ENCODE measurements around the gene PYCR2. TPM values are rescaled to one million over a fixed set of nuclear protein-coding genes. Genes with fewer than 3 reads are reported as not detected.

PYCR2 gene
- polyA plus RNA-seq, 3 donors, result 21.4 to 72.5 (median 26.6) TPM

DNA sequence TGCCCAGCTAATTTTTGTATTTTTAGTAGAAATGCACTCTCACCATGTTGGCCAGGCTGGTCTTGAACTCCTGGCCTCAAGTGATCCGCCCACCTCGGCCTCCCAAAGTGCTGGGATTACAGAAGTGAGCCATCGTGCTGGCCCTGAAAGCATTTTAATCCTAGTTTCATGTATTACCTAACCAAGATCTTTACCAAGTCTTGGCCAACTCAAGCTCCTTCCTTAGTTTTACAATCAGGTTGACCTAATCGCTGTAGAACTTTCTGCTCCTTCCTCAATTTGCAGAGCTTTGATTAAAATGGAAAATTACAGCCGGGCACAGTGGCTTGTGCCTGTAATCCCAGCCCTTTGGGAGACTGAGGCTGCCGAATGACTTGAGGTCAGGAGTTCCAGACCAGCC lies 38.7 kb downstream of the PYCR2 start:
- 29% methylated on average over 5 of the region's 6 CpGs for WGBS (ENCODE audit: insufficient coverage)
- TF ChIP-seq, protein P1, sequence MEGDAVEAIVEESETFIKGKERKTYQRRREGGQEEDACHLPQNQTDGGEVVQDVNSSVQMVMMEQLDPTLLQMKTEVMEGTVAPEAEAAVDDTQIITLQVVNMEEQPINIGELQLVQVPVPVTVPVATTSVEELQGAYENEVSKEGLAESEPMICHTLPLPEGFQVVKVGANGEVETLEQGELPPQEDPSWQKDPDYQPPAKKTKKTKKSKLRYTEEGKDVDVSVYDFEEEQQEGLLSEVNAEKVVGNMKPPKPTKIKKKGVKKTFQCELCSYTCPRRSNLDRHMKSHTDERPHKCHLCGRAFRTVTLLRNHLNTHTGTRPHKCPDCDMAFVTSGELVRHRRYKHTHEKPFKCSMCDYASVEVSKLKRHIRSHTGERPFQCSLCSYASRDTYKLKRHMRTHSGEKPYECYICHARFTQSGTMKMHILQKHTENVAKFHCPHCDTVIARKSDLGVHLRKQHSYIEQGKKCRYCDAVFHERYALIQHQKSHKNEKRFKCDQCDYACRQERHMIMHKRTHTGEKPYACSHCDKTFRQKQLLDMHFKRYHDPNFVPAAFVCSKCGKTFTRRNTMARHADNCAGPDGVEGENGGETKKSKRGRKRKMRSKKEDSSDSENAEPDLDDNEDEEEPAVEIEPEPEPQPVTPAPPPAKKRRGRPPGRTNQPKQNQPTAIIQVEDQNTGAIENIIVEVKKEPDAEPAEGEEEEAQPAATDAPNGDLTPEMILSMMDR (IDR thresholded peaks at IDR 0.05), result no peak
- intact Hi-C loops (cut with micrococcal nuclease), result no loop called here
- Histone ChIP-seq H4K20me1 (ENCODE audit: insufficient read depth, low read length) (peaks cover 12% of the 10 kb centered on the region), H3K27me3 (ENCODE audit: control insufficient read depth in 2 of 2, insufficient read depth in 2 of 2, low read length in 2 of 2) (peaks cover 0 to 5% of the 10 kb centered on the region in 2 donors), H3K27ac (ENCODE audit: low read depth in 1 of 2, low read length in 2 of 2) (no peak overlapping the region), H3K9me3 (replicated peaks in 1 of 2; ENCODE audit: control insufficient read depth in 1 of 2, insufficient read depth in 1 of 2, low read length in 2 of 2) (no peaks in the 10 kb centered on the region), H3K79me2 (ENCODE audit: insufficient read depth, low read length) (peaks cover 22% of the 10 kb centered on the region), H3K4me2 (replicated peaks; ENCODE audit: extremely low read depth, low read length, poor library complexity, severe bottlenecking) (no peak overlapping the region), H3K4me1 (ENCODE audit: control insufficient read depth in 1 of 2, insufficient read depth in 2 of 2, low read length in 2 of 2) (peaks cover 22 to 24% of the 10 kb centered on the region in 2 donors), H2AFZ (ENCODE audit: insufficient read depth, low read depth, low read length, poor library complexity, severe bottlenecking) (no peak overlapping the region), H3K36me3 (replicated peaks in 1 of 2; ENCODE audit: control insufficient read depth in 1 of 2, insufficient read depth in 2 of 2, low read length in 2 of 2) (no peaks in the 10 kb centered on the region), H3K4me3 (replicated peaks in 1 of 3; ENCODE audit: low read depth in 2 of 3, low read length in 3 of 3) (no peak overlapping the region), H3K9ac (ENCODE audit: insufficient read depth, low read length, poor library complexity, severe bottlenecking) (no peak overlapping the region)
- peaks cover 11 to 20% (median 12%) of the 10 kb centered on the region in 3 donors for H3K27me3 Mint-ChIP-seq (ENCODE audit: low read depth in 3 of 3)
- peak in 2 of 3 donors; percentile 24 to 26 for DNase-seq
- H3K36me3 Mint-ChIP-seq, result peaks cover 1 to 2% of the 10 kb centered on the region in 2 donors
- peaks cover 0 to 3% (median 0%) of the 10 kb centered on the region in 7 donors for H3K9me3 Mint-ChIP-seq
- H3K4me1 Mint-ChIP-seq, result peaks cover 27% of the 10 kb centered on the region
- H3K27ac Mint-ChIP-seq, result peak overlapping the region in 1 of 7 donors; percentile 53
- H3K4me3 Mint-ChIP-seq, result peak overlapping the region in 1 of 2 donors; percentile 35

DNA sequence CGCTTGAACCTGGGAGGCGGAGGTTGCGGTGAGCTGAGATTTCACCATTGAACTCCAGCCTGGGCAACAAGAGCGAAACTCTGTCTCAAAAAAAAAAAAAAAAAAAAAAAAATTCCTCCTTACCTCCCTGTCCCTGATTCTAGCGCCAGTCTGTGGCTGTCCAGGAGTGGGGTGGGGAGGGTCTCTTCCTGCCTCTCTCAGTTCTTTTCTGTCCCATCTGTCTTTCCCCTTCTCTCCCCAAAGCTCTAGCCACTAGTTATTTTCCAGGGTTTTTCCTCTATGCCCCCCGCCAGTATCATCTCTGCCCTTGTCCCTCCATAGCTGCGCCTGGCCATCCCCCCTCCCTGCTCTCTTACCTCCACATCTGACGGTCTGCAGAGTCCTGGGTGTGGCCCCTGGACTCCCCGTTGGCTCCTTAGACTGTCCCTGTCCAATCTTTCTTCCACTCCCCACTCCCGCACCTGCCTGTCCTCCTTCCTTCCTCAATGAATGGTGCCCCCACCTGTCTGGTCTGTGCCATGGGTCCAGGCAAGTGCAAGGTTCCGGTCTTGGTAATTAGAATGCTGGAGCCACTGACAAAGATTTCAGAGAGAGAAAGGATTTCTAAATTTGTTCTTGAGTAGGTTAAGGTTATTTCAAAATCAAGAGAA lies 40.3 kb downstream of the PYCR2 start:
- intact Hi-C loops (cut with micrococcal nuclease), result no loop called here
- H3K27me3 Mint-ChIP-seq (ENCODE audit: low read depth in 3 of 3), result peaks cover 10 to 18% (median 11%) of the 10 kb centered on the region in 3 donors
- peaks cover 0 to 5% of the 10 kb centered on the region in 2 donors for H3K27me3 ChIP-seq (ENCODE audit: control insufficient read depth in 2 of 2, insufficient read depth in 2 of 2, low read length in 2 of 2)
- peaks cover 33 to 40% of the 10 kb centered on the region in 2 donors for H3K4me1 ChIP-seq (ENCODE audit: control insufficient read depth in 1 of 2, insufficient read depth in 2 of 2, low read length in 2 of 2)
- H3K9ac ChIP-seq (ENCODE audit: insufficient read depth, low read length, poor library complexity, severe bottlenecking), result no peak overlapping the region
- H4K20me1 ChIP-seq (ENCODE audit: insufficient read depth, low read length), result peaks cover 28% of the 10 kb centered on the region
- no peaks in the 10 kb centered on the region for H3K36me3 ChIP-seq (replicated peaks in 1 of 2; ENCODE audit: control insufficient read depth in 1 of 2, insufficient read depth in 2 of 2, low read length in 2 of 2)
- H3K4me3 ChIP-seq (replicated peaks in 1 of 3; ENCODE audit: low read depth in 2 of 3, low read length in 3 of 3), result peak overlapping the region in 1 of 3 experiments; percentile 100
- no peak overlapping the region for H2AFZ ChIP-seq (ENCODE audit: insufficient read depth, low read depth, low read length, poor library complexity, severe bottlenecking)
- no peak for DNase-seq
- no peaks in the 10 kb centered on the region for H3K9me3 ChIP-seq (replicated peaks in 1 of 2; ENCODE audit: control insufficient read depth in 1 of 2, insufficient read depth in 1 of 2, low read length in 2 of 2)
- peaks cover 2 to 9% of the 10 kb centered on the region in 2 donors for H3K36me3 Mint-ChIP-seq
- peaks cover 0 to 3% (median 0%) of the 10 kb centered on the region in 7 donors for H3K9me3 Mint-ChIP-seq
- H3K27ac ChIP-seq (ENCODE audit: low read depth in 1 of 2, low read length in 2 of 2), result no peak overlapping the region
- H3K4me2 ChIP-seq (replicated peaks; ENCODE audit: extremely low read depth, low read length, poor library complexity, severe bottlenecking), result no peak overlapping the region
- TF ChIP-seq, protein P1 (IDR thresholded peaks at IDR 0.05), result no peak
- no peak overlapping the region for H3K27ac Mint-ChIP-seq
- H3K79me2 ChIP-seq (ENCODE audit: insufficient read depth, low read length), result peaks cover 37% of the 10 kb centered on the region
- H3K4me3 Mint-ChIP-seq, result peak overlapping the region; percentile 97
- peaks cover 43% of the 10 kb centered on the region for H3K4me1 Mint-ChIP-seq
- 100% methylated on average over 3 of the region's 11 CpGs for WGBS (ENCODE audit: insufficient coverage)
